ENCODE results near the gene TSEN34.

DNA sequence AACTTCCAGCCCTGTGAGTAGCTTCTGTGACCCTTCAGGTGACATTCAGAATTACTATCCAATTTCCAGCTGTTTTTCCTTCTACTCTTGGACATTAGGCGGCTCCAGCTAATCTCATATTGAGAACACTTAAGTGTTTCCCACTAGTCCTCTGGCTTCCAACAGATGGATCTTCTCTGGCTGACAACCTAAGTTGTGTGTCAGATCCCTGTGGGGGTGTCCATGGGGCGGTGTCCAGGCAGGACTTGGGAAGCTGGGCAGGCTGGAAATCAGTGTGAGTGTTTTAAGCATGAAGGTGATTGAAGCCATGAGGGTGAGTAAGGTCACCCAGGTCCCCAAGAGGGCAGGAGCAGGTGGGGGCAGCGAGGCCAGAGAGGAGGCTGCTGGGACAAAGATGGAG lies 43.4 kb upstream of the TSEN34 start:
- TF ChIP-seq, protein P1, sequence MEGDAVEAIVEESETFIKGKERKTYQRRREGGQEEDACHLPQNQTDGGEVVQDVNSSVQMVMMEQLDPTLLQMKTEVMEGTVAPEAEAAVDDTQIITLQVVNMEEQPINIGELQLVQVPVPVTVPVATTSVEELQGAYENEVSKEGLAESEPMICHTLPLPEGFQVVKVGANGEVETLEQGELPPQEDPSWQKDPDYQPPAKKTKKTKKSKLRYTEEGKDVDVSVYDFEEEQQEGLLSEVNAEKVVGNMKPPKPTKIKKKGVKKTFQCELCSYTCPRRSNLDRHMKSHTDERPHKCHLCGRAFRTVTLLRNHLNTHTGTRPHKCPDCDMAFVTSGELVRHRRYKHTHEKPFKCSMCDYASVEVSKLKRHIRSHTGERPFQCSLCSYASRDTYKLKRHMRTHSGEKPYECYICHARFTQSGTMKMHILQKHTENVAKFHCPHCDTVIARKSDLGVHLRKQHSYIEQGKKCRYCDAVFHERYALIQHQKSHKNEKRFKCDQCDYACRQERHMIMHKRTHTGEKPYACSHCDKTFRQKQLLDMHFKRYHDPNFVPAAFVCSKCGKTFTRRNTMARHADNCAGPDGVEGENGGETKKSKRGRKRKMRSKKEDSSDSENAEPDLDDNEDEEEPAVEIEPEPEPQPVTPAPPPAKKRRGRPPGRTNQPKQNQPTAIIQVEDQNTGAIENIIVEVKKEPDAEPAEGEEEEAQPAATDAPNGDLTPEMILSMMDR (IDR thresholded peaks at IDR 0.05), result no peak
- TF ChIP-seq POLR2A (IDR thresholded peaks at IDR 0.05; ENCODE audit: low read depth) (no peak), EP300 (IDR thresholded peaks at IDR 0.05) (no peak)
